K562 (cell line): Measurements from ENCODE around the gene POMGNT1. TPM values are rescaled to one million over a fixed set of nuclear protein-coding genes. Genes with fewer than 3 reads are reported as not detected.
A peak's percentile ranks its signal among the peaks of the same experiment; 100 is the strongest.

Experiments used
- ARID3A ChIP-seq: IDR thresholded peaks from 2 replicates; pipeline ENCODE4 v1.6.1; 2012; ENCODE audit warnings: low read depth, low read length, improper control_type of control experiment, borderline replicate concordance
- BACH1 ChIP-seq: fragments of 200-800 bp; sonication (Bioruptor generic); IDR thresholded peaks from 2 replicates; pipeline ENCODE4 v1.6.1; 2016; ENCODE audit warnings: missing genetic modification characterization, missing compliant biosample characterization
- BRD4 ChIP-seq: fragments of 200-600 bp; sonication (generic); IDR thresholded peaks from 2 replicates; pipeline ENCODE4 v1.6.1; 2017; ENCODE audit warnings: inconsistent platforms
- NR2C2 ChIP-seq, 2 experiments: fragments of 200-800 bp in 1 of 2; sonication (Bioruptor generic) in 1 of 2; sonication (generic) in 1 of 2; formaldehyde crosslinking in 1 of 2; IDR thresholded peaks; 2 replicates each; pipeline versions ENCODE4 v1.6.1 to v1.8.0; 2016 to 2022; ENCODE audit warnings: mild to moderate bottlenecking in 1 of 2, missing compliant biosample characterization in 1 of 2, missing genetic modification characterization in 1 of 2, missing genetic modification reagents in 1 of 2
- SETDB1 ChIP-seq: IDR thresholded peaks from one replicate; pipeline ENCODE4 v1.6.1; 2012; ENCODE audit warnings: low read length, control low read depth, inconsistent platforms
- SNAPC5 ChIP-seq: fragments of 250-450 bp; sonication (Bioruptor Pico); IDR thresholded peaks from 2 replicates; pipeline ENCODE4 v1.8.0; 2021; ENCODE audit warnings: moderate library complexity, mild to moderate bottlenecking, inconsistent platforms
- ZBTB49 ChIP-seq: sonication (generic); formaldehyde crosslinking; IDR thresholded peaks from 2 replicates; pipeline ENCODE4 v1.8.0; 2022; ENCODE audit warnings: missing genetic modification reagents, mild to moderate bottlenecking, borderline replicate concordance
- ZKSCAN8 ChIP-seq: fragments of 200-800 bp; sonication (Bioruptor generic); IDR thresholded peaks from 2 replicates; pipeline ENCODE4 v1.6.1; 2016; ENCODE audit warnings: missing genetic modification characterization, missing compliant biosample characterization
- ZNF282 ChIP-seq: sonication (generic); formaldehyde crosslinking; IDR thresholded peaks from 2 replicates; pipeline ENCODE4 v1.8.1; 2023; ENCODE audit warnings: missing genetic modification reagents
- polyA plus RNA-seq, 8 experiments: library from polyadenylated mRNA; depleted of rRNA in 4 of 8; stranded (reverse) in 5 of 8; unstranded in 3 of 8; fragments of >200 nt; fragmentation: Nextera tagmentation in 2 of 8; fragmentation: Illumina TruSeq in 1 of 8; extraction: Ambion mirVana in 2 of 8; extraction: Trizol in 1 of 8; gene quantifications; 2 replicates each; pipeline versions ENCODE4 v1.2.1 to v1.2.3, GENCODE V29; 2011 to 2014; ENCODE audit warnings: inconsistent platforms in 1 of 8, missing spikeins in 1 of 8
- total RNA-seq, 7 experiments: library from RNA; depleted of rRNA in 6 of 7; stranded (reverse); fragments of >200 nt in 6 of 7; fragmentation: Illumina TruSeq in 2 of 7; extraction: Trizol in 2 of 7; gene quantifications; 2 replicates each; pipeline versions ENCODE4 v1.2.1 to v1.2.3, GENCODE V29; 2011 to 2021; ENCODE audit warnings: low replicate concordance in 1 of 7
- TF ChIP-seq, protein P1 (sequence below), 2 experiments: fragments of 450-650 bp in 1 of 2; sonication (generic) in 1 of 2; formaldehyde crosslinking in 1 of 2; IDR thresholded peaks; 2 replicates each; pipeline versions ENCODE4 v1.7.1 to v1.9.0; 2016 to 2022; ENCODE audit warnings: inconsistent platforms in 1 of 2, mild to moderate bottlenecking in 1 of 2, missing genetic modification reagents in 1 of 2
- TF ChIP-seq, protein P2 (sequence below), 2 experiments: fragments of 250-450 bp in 1 of 2; fragments of 450-650 bp in 1 of 2; sonication (Bioruptor Pico) in 1 of 2; IDR thresholded peaks; 2 replicates each; pipeline versions ENCODE4 v1.6.1 to v1.8.0; 2016 to 2021; ENCODE audit warnings: mild to moderate bottlenecking in 2 of 2, moderate library complexity in 2 of 2, missing compliant biosample characterization in 1 of 2, missing genetic modification characterization in 1 of 2

POMGNT1 gene
- total and polyA plus RNA-seq, 9 of the 15 experiments (the other 6 are each of a cell fraction or from before 2014, with no cell fraction given), result 14.1 to 58.9 (median 37.8) TPM

DNA sequence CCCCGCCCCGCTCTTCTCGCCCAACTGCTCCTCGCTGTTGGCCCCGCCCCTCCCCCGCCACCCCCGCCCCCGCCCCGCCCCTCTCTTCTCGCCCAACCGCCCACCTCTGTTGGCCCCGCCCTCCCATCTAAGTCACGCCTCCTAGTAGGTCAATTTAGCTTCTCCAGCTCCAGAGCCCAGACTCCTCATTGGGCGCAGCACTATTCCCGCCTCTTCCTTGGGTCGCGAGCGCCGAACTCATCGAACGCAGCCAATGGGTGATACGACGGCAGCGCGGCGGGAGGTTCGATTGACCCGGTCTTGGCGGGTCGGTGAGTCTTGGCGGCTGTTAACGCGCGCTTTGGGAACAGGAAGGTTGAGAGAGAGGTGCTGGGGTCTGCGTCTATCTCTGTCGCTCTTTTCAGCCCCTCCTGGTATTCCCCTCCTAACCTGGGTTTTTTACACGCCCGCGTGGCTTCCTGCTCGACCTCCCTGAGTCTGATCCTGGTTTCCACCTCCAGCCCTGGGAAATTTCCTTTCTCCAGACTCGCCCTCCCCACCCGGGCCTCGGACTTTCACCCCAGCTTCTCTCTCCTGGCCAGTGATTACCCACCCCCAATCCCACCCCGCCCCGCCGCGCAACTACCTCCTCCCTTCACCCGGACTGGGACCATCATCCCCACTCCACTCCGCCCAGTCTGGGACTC lies 49.3 kb upstream of the POMGNT1 start, which contains the start of gene RAD54L (continued):
- TF ChIP-seq ZBTB49 (CRISPR knock-in tag) (no peak), SNAPC5 (CRISPR knock-in tag) (no peak), BRD4 (no peak), ARID3A (no peak; the same call in 1 of the 2 replicates), BACH1 (tag) (no peak), ZKSCAN8 (no peak), SETDB1 (no peak), NR2C2 (CRISPR knock-in tag; IDR thresholded peaks at IDR 0.05) (peak; percentile 93), NR2C2 (tag; IDR thresholded peaks at IDR 0.05) (peak; percentile 96), ZNF282 (CRISPR knock-in tag) (no peak)
- TF ChIP-seq, protein P1, sequence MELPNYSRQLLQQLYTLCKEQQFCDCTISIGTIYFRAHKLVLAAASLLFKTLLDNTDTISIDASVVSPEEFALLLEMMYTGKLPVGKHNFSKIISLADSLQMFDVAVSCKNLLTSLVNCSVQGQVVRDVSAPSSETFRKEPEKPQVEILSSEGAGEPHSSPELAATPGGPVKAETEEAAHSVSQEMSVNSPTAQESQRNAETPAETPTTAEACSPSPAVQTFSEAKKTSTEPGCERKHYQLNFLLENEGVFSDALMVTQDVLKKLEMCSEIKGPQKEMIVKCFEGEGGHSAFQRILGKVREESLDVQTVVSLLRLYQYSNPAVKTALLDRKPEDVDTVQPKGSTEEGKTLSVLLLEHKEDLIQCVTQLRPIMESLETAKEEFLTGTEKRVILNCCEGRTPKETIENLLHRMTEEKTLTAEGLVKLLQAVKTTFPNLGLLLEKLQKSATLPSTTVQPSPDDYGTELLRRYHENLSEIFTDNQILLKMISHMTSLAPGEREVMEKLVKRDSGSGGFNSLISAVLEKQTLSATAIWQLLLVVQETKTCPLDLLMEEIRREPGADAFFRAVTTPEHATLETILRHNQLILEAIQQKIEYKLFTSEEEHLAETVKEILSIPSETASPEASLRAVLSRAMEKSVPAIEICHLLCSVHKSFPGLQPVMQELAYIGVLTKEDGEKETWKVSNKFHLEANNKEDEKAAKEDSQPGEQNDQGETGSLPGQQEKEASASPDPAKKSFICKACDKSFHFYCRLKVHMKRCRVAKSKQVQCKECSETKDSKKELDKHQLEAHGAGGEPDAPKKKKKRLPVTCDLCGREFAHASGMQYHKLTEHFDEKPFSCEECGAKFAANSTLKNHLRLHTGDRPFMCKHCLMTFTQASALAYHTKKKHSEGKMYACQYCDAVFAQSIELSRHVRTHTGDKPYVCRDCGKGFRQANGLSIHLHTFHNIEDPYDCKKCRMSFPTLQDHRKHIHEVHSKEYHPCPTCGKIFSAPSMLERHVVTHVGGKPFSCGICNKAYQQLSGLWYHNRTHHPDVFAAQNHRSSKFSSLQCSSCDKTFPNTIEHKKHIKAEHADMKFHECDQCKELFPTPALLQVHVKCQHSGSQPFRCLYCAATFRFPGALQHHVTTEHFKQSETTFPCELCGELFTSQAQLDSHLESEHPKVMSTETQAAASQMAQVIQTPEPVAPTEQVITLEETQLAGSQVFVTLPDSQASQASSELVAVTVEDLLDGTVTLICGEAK (IDR thresholded peaks at IDR 0.05), result peak; percentile 77
- TF ChIP-seq, protein P1 (CRISPR knock-in tag; IDR thresholded peaks at IDR 0.05), result no peak
- TF ChIP-seq, protein P2, sequence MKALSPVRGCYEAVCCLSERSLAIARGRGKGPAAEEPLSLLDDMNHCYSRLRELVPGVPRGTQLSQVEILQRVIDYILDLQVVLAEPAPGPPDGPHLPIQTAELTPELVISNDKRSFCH (CRISPR knock-in tag; IDR thresholded peaks at IDR 0.05), result no peak
- TF ChIP-seq, protein P2 (tag; IDR thresholded peaks at IDR 0.05), result no peak
